Fibroblast of mammary gland (primary cell): ENCODE measurements around the gene BCAR3.
"Not testable (repeated sequence)": the region's sequence is repeated elsewhere in the genome, so short reads cannot be mapped to it uniquely, and the experiment has no call there.

ENCODE experiments used
- DNase-seq: peaks from one replicate; pipeline ENCODE4 v3.0.0-alpha.2; 2010; ENCODE audit warnings: low read depth
- H3K4me3 ChIP-seq: 2 replicates; pipeline ENCODE4 v1.5.1; 2011; ENCODE audit warnings: low read depth, mild to moderate bottlenecking, low read length, moderate library complexity; ENCODE audit not compliant: control insufficient read depth
- TF ChIP-seq, protein P1 (sequence below): conservative IDR thresholded peaks from 2 replicates; pipeline ENCODE4 v1.5.1; 2011; ENCODE audit warnings: low read depth, low read length, inconsistent platforms; ENCODE audit not compliant: control insufficient read depth, insufficient read depth

The BCAR3 gene

DNA sequence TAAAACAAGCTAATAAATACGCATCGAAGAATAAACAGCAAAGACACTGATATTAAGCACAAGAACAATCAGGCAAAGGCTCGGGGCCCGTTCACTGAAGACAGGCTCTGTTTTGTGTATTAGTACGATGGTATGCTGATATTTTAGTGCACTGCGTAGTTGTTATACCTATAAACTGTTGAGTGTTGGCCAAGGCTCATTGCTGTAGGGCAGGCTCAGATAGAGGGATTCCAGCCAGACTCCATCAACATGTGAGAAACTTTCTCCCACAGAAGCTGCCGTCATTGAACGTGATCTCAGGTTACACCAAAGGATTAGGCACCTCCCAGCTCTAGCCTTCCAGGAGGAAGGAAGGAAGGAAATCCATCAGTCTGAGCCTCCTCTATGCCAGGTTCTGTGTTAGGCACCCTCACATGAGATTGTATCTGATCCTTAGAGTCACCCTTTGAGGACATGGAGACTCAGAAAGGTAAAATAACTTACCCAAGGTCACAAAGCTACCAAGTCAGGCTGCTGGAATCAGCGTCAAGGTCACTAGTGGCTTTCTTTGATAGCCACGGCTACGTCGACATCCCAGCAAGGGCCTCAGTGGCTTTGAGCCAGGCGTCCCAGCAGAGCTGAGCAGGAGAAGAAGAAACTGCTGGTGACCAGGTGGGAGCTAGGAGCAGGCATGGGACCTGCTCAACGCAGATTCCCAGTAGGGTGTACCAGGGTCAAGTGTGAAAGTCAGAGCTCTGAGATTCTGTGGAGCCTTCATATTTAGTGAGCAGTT is 14.8 kb downstream of the BCAR3 start:
- no peak overlapping the region for H3K4me3 ChIP-seq
- peak; percentile 39 for DNase-seq
- TF ChIP-seq, protein P1, sequence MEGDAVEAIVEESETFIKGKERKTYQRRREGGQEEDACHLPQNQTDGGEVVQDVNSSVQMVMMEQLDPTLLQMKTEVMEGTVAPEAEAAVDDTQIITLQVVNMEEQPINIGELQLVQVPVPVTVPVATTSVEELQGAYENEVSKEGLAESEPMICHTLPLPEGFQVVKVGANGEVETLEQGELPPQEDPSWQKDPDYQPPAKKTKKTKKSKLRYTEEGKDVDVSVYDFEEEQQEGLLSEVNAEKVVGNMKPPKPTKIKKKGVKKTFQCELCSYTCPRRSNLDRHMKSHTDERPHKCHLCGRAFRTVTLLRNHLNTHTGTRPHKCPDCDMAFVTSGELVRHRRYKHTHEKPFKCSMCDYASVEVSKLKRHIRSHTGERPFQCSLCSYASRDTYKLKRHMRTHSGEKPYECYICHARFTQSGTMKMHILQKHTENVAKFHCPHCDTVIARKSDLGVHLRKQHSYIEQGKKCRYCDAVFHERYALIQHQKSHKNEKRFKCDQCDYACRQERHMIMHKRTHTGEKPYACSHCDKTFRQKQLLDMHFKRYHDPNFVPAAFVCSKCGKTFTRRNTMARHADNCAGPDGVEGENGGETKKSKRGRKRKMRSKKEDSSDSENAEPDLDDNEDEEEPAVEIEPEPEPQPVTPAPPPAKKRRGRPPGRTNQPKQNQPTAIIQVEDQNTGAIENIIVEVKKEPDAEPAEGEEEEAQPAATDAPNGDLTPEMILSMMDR: no peak

DNA sequence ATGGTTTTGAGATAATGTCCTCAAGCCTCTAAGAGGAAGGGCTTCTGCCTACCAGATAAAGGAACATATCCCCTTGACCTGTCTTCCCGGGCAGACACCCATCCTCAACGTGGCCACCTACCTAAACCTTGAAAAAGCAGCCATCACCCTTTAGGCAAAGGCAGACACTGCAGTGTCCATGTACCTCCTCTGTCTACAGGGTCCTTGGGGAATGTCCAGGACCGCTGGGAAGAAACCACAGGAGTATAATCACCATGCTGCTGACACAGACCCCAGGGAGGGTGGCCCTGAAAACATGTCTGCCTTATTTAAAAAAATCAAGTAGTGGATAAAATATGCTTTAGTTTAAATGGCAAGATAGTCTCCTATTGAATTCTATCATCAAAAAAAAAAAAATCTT is 16.6 kb downstream of the BCAR3 start:
- H3K4me3 ChIP-seq: no peak overlapping the region
- peak; percentile 29 for DNase-seq
- TF ChIP-seq, protein P1: no peak

DNA sequence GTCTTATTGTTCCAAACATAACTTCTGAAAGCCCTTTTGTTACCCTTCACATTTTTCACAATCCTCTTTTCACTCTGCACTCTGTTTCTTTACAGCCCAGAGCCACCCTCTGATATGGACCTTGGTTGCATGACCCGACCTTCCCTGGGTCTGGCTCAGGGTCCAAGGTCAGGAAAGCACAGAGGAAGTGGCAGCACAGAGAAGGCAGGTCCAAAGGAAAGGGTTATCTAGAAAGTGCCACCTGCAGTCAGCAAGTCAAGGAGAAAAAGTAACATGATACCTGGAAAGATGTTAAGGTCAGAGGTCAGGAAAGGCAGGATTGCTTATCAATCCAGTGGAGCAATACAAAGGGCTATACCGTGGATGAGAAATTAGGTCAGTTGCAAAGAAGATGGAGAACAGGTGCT is 18.4 kb downstream of the BCAR3 start:
- no peak overlapping the region for H3K4me3 ChIP-seq
- DNase-seq: no peak
- TF ChIP-seq, protein P1: no peak

DNA sequence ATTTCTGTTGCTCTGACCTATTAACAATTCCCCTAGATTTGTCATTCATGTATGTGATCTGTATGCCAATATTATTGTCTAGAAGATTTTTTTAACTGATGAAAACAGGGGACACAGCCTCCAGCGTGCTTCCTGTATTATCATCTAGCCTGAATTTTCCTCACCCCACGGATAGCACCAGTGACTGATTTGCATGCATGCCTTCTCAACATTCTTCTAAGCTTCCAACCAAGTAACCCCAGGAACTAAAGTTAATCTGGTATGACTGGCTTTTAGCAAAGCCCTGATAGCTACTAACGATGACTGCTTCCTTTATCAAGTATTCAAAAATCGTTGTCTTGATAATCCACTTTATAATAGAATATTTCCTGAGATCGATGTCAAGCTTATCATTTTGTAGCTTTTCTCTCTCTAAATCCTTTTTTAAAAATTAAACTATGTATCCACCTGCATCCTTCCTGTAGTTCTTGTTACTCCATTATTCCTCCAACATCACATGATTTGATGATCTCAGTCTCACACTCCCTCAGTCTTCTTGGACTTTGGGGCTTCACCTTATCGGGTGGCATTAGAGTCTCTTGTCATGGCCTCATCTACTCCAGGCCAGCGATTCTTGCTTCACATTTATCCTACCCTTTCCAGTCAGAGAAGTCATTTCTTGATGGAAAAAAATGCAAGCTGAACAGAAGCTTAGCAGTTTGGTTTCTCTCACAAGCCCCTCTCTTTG is 19.0 kb downstream of the BCAR3 start:
- DNase-seq: peak; percentile 25
- TF ChIP-seq, protein P1: no peak
- H3K4me3 ChIP-seq: no peak overlapping the region

DNA sequence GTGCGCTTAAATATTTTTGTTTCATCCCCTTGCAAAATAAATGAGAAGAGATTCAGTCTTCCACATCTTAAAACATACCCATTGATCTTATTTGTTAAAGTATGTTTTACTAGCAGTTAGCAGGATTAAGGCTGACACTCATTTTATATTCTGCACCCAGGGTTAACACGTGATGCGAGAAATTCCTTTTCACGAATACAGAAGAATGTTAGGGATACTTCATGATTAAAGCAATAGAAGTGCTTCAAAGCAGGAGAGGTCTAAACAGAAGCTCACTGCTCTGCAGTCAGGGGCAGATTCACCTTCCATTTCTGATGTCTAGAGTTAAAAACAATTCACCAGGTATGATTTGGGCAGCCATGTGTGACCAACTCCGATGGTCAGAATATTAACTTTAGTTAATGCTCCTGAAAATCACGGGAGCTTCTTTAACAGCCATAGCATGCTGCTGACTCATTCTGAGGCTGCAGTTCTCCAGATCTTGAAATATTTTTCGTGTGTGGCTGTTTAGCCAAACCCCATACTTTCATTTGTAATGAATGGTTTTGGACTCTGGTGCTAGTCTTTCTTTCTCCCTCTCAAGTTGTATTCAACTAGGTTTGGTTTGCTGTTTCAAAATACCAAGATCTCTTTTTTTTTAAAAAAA is 19.7 kb downstream of the BCAR3 start:
- TF ChIP-seq, protein P1: no peak
- peak; percentile 82 for DNase-seq
- H3K4me3 ChIP-seq: no peak overlapping the region

DNA sequence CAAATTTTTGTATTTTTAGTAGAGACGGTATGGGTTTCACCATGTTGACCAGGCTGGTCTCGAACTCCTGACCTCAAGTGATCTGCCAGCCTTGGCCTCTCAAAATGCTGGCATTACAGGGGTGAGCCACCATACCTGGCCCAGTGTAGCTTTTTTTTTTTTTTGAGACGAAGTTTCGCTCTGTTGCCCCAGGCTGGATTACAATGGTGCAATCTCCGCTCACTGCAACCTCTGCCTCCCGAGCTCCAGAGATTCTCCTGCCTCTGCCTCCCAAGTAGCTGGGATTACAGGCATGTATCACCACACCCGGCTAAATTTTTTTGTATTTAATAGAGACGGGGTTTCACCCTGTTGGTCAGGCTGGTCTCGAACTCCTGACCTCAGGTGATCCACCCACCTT is 20.3 kb downstream of the BCAR3 start:
- H3K4me3 ChIP-seq, DNase-seq: not testable (repeated sequence)

DNA sequence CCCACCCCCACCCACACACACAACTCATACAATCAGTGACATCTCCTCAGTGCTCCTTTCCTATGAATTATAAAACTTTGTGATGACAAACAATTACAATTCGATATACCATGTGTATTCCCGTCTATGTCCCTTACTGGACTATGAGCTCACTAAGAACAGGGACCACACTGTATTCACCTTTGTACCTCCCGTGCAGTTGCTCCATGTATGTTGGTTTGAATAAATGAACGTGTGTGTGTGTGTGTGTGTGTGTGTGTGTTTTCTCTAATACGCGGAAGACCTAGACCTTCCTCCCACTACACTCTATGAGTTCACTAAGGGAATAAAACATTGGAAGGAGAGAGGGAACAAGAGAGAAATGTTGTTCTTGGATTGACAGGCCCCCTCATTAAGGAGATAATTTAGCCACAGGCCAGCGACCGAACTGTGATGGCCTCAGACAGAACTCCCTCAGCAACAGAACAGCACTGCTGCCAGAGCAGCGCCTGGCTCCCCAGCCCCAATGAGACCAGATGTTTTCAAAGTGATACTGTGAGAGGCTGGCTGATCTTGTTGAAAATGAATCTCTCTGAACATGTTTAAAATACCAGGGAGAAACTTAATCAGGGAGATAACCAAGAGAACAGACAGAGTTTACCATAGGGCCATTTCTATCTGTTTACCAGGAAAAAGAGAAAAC is 21.7 kb downstream of the BCAR3 start:
- TF ChIP-seq, protein P1: no peak
- H3K4me3 ChIP-seq: no peak overlapping the region
- DNase-seq: peak; percentile 25
